Stimulated activated CD8-positive, alpha-beta memory T cell treated with anti-CD3 and anti-CD28 coated beads, Interleukin-15, amount 100 ng/mL, for 48 hours (primary cell): ENCODE measurements around the gene HMGB2.

Experiments
- DNase-seq, 2 donors: peaks; one replicate each; pipeline ENCODE4 v3.0.0-alpha.2; 2020; ENCODE audit warnings: low read depth in 2 of 2

Gene HMGB2

GRCh38 chr4:173334891-173335752, 964 bp upstream of the HMGB2 start:
- DNase-seq: peak; percentile 35 to 39

- peak in 1 of 2 donors; percentile 18 for DNase-seq
Observed at GRCh38 chr4:173333658-173334084, 487 bp downstream of the HMGB2 start.

- DNase-seq: no peak
Observed at GRCh38 chr4:173332963-173333657, 1.0 kb downstream of the HMGB2 start.

GRCh38 chr4:173332021-173332487, 2.1 kb downstream of the HMGB2 start:
- no peak for DNase-seq

- no peak for DNase-seq
Observed at GRCh38 chr4:173330590-173330989, 3.6 kb downstream of the HMGB2 start.

GRCh38 chr4:173328236-173328901, 5.8 kb downstream of the HMGB2 start:
- no peak for DNase-seq

GRCh38 chr4:173325007-173325736, 9.0 kb downstream of the HMGB2 start:
- no peak for DNase-seq

- no peak for DNase-seq
Observed at GRCh38 chr4:173319696-173320095, 14.5 kb downstream of the HMGB2 start.

- no peak for DNase-seq
Observed at GRCh38 chr4:173318648-173319211, 15.4 kb downstream of the HMGB2 start.

GRCh38 chr4:173318240-173318639, 15.9 kb downstream of the HMGB2 start:
- DNase-seq: no peak

GRCh38 chr4:173317004-173317403, 17.2 kb downstream of the HMGB2 start:
- DNase-seq: no peak

- no peak for DNase-seq
Observed at GRCh38 chr4:173316060-173316459, 18.1 kb downstream of the HMGB2 start.

GRCh38 chr4:173314715-173315114, 19.4 kb downstream of the HMGB2 start:
- DNase-seq: no peak

- no peak for DNase-seq
Observed at GRCh38 chr4:173311368-173311767, 22.8 kb downstream of the HMGB2 start.

GRCh38 chr4:173307778-173308177, 26.4 kb downstream of the HMGB2 start:
- no peak for DNase-seq

- DNase-seq: no peak
Observed at GRCh38 chr4:173301518-173302201, 32.5 kb downstream of the HMGB2 start.

- DNase-seq: no peak
Observed at GRCh38 chr4:173294444-173294843, 39.7 kb downstream of the HMGB2 start.

- no peak for DNase-seq
Observed at GRCh38 chr4:173293663-173294062, 40.5 kb downstream of the HMGB2 start.

- no peak for DNase-seq
Observed at GRCh38 chr4:173291899-173292298, 42.3 kb downstream of the HMGB2 start.

GRCh38 chr4:173289353-173289727, 44.8 kb downstream of the HMGB2 start:
- DNase-seq: no peak
